NCI-H2107 treated with DMSO at 0.1 percent for 48 hours (cell line): ENCODE data around the gene HNF1A.
"Not testable (repeated sequence)": the region's sequence is repeated elsewhere in the genome, so short reads cannot be mapped to it uniquely, and the experiment has no call there.

Experiments
- DNase-seq: peaks from one replicate; lab custom pipeline; 2025; ENCODE audit not compliant: unreplicated experiment; lab: John Stamatoyannopoulos, UW

The HNF1A gene

GRCh38 chr12:121043067-121043466 is 64.7 kb downstream of the HNF1A start:
- no peak for DNase-seq

- DNase-seq = not testable (repeated sequence)
Observed at GRCh38 chr12:121047400-121047799, 69.1 kb downstream of the HNF1A start.

GRCh38 chr12:121048442-121048841 is 70.1 kb downstream of the HNF1A start:
- no peak for DNase-seq

GRCh38 chr12:121050725-121051124 is 72.4 kb downstream of the HNF1A start:
- DNase-seq = no peak
